H1 (cell line): ENCODE results near the gene OR2H2. TPM values are rescaled to one million over a fixed set of nuclear protein-coding genes. Genes with fewer than 3 reads are reported as not detected.

Experiments used
- EP300 ChIP-seq, 2 experiments: IDR thresholded peaks; 1 replicate in 1 of 2; 2 replicates in 1 of 2; pipeline ENCODE4 v1.6.1; 2011 to 2012; ENCODE audit warnings: low read depth in 2 of 2, low read length in 2 of 2, mild to moderate bottlenecking in 2 of 2, borderline replicate concordance in 1 of 2, inconsistent platforms in 1 of 2, moderate library complexity in 1 of 2
- HDAC2 ChIP-seq, 2 experiments: fragments of 300-600 bp in 1 of 2; sonication (generic) in 1 of 2; IDR thresholded peaks; 2 replicates each; pipeline ENCODE4 v1.6.1; 2011 to 2012; ENCODE audit warnings: low read depth in 2 of 2, low read length in 2 of 2, mild to moderate bottlenecking in 2 of 2, moderate library complexity in 2 of 2, borderline replicate concordance in 1 of 2, inconsistent platforms in 1 of 2
- TAF1 ChIP-seq: IDR thresholded peaks from 2 replicates; pipeline ENCODE4 v1.6.1; 2011; ENCODE audit warnings: mild to moderate bottlenecking, low read depth, low read length
- polyA plus RNA-seq, 7 experiments: library from polyadenylated mRNA; depleted of rRNA in 3 of 7; stranded (reverse) in 5 of 7; unstranded in 2 of 7; fragments of >200 nt in 5 of 7; fragments of 200-250 nt in 2 of 7; gene quantifications; 1 replicate in 5 of 7; 2 replicates in 1 of 7; 4 replicates in 1 of 7; pipeline versions ENCODE4 v1.2.1 to v1.2.3, GENCODE V29; 2011 to 2013; ENCODE audit warnings: missing spikeins in 2 of 7, mixed read lengths in 2 of 7
- total RNA-seq: library from RNA; stranded (reverse); fragmentation: NEBNext Ultra II Directional; extraction: Animal tissue kit (Norgen Biotek cat#: 25700); gene quantifications from 2 replicates; pipeline ENCODE4 v1.2.1, GENCODE V29; 2021

The OR2H2 gene
- total and polyA plus RNA-seq, 2 of the 8 experiments (the other 6 are each of a cell fraction or from before 2014, with no cell fraction given) = not detected

GRCh38 chr6:29632789-29633533 lies 48.0 kb downstream of the OR2H2 start, which contains the start of gene GABBR1 (continued):
- 0 out of 3 replicates have a peak, but pooled peaks of 1 of the 2 experiments have one; percentile 17 for TF ChIP-seq EP300 (IDR thresholded peaks at IDR 0.05; ENCODE audit: borderline replicate concordance in 1 of 2, low read depth in 2 of 2, low read length in 2 of 2)
- peak; percentile 6; the same call in 1 of the 2 replicates for TF ChIP-seq TAF1
- peak; percentile 78 to 84; a peak in 2 of 4 replicates for TF ChIP-seq HDAC2 (IDR thresholded peaks at IDR 0.05; ENCODE audit: borderline replicate concordance in 1 of 2, low read depth in 2 of 2, low read length in 2 of 2)
